ENCODE data around the gene MRPS27.

MRPS27 gene

DNA sequence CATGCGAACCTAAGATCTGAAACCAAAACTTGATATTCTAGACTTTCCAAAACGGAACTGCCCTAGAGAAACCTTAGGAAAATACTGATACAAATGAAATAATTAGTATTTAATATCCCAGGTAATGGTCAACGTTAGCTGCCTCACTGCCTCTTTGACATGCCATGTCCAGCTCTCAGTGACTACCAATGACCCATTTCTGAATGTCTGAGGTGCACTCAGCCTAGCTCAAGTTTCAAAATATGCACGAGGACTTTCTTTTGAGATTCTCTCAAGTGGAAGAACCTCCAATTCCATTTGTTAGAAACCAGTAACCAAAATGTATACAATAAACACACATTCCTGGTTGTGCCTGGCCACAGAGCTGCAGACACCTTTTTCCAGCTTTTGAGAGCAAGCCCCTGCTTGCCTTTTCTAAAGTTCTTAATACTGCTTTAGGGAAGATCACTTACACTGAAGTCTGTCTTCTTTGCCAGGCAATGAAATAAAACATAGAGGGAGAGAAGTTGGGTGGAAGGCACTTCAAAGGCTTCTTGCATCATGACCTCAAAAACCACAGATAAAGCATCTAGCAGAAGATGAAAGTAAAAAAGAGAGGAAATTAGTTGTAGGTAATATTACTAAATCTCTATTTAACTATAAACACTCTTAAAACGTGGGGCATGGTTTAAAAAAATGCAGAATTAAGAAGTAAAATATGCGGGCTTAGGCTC lies 87.9 kb downstream of the MRPS27 start:
- peak in 1 of 2 experiments; percentile 49 for DNase-seq (ENCODE audit: low read depth in 1 of 2, low spot score in 1 of 2)
- H3K27me3 ChIP-seq (ENCODE audit: insufficient read depth, poor library complexity, severe bottlenecking), result no peaks in the 10 kb centered on the region
- no peak overlapping the region for H3K4me3 ChIP-seq (replicated peaks; ENCODE audit: insufficient read depth, low read length)
- peak overlapping the region; percentile 50 for H3K27ac ChIP-seq (replicated peaks)
- TF ChIP-seq SPI1 (IDR thresholded peaks at IDR 0.05; ENCODE audit: borderline replicate concordance, low read depth) (no peak), GABPA (IDR thresholded peaks at IDR 0.05; ENCODE audit: low read depth) (no peak), POLR2AphosphoS5 (IDR thresholded peaks at IDR 0.05; ENCODE audit: low read depth) (no peak), REST (IDR thresholded peaks at IDR 0.05; ENCODE audit: insufficient replicate concordance, low read depth) (no peak)
- TF ChIP-seq, protein P1, sequence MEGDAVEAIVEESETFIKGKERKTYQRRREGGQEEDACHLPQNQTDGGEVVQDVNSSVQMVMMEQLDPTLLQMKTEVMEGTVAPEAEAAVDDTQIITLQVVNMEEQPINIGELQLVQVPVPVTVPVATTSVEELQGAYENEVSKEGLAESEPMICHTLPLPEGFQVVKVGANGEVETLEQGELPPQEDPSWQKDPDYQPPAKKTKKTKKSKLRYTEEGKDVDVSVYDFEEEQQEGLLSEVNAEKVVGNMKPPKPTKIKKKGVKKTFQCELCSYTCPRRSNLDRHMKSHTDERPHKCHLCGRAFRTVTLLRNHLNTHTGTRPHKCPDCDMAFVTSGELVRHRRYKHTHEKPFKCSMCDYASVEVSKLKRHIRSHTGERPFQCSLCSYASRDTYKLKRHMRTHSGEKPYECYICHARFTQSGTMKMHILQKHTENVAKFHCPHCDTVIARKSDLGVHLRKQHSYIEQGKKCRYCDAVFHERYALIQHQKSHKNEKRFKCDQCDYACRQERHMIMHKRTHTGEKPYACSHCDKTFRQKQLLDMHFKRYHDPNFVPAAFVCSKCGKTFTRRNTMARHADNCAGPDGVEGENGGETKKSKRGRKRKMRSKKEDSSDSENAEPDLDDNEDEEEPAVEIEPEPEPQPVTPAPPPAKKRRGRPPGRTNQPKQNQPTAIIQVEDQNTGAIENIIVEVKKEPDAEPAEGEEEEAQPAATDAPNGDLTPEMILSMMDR (IDR thresholded peaks at IDR 0.05; ENCODE audit: insufficient read depth, low read length), result no peak

DNA sequence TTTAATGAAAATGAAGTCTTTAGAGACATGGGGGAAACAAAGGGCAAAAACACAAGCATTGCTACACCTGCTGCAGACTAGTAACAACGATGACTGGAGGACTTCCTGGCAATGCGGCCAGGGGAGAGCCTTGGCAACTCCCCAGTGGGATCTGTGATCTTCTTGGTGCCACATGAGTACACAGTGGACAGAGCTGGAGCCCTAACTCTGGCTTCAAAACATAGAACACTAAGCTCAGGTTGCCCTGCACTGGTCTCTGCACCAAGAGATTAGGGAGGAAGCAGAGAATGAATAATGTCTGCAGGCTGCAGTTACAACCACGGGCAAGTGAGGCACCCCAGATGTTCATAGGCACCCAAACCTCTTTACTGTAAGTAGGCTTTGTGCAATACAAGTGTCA lies 91.1 kb downstream of the MRPS27 start:
- Histone ChIP-seq H3K4me3 (replicated peaks; ENCODE audit: insufficient read depth, low read length) (no peak overlapping the region), H3K27ac (replicated peaks) (no peak overlapping the region), H3K27me3 (ENCODE audit: insufficient read depth, poor library complexity, severe bottlenecking) (no peaks in the 10 kb centered on the region)
- no peak for DNase-seq (ENCODE audit: low read depth in 1 of 2, low spot score in 1 of 2)
- no peak for TF ChIP-seq SPI1 (IDR thresholded peaks at IDR 0.05; ENCODE audit: borderline replicate concordance, low read depth)
- no peak for TF ChIP-seq POLR2AphosphoS5 (IDR thresholded peaks at IDR 0.05; ENCODE audit: low read depth)
- no peak for TF ChIP-seq GABPA (IDR thresholded peaks at IDR 0.05; ENCODE audit: low read depth)
- TF ChIP-seq, protein P1 (IDR thresholded peaks at IDR 0.05; ENCODE audit: insufficient read depth, low read length), result no peak
- TF ChIP-seq REST (IDR thresholded peaks at IDR 0.05; ENCODE audit: insufficient replicate concordance, low read depth), result no peak

DNA sequence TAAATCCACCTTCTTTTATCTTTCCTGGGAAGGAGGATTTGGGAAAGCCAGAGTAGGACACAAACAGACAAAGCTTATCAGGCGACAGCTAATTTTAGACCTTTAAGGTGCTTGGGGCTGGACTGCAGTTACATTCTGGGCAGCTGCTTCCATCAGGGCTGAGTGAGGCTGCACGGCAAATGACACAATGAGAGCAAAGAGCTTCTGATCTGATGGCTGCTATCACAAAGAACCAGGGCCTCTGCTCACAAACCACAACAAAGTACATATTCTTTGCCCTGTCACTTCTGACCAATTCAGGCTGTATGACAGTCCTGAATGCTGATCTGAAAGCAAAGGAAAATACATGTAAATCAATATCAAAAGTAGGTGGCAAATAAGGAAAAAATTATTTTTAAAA lies 93.1 kb downstream of the MRPS27 start:
- no peak for DNase-seq (ENCODE audit: low read depth in 1 of 2, low spot score in 1 of 2)
- TF ChIP-seq POLR2AphosphoS5 (IDR thresholded peaks at IDR 0.05; ENCODE audit: low read depth), result no peak
- no peak for TF ChIP-seq GABPA (IDR thresholded peaks at IDR 0.05; ENCODE audit: low read depth)
- TF ChIP-seq SPI1 (IDR thresholded peaks at IDR 0.05; ENCODE audit: borderline replicate concordance, low read depth), result no peak
- TF ChIP-seq, protein P1 (IDR thresholded peaks at IDR 0.05; ENCODE audit: insufficient read depth, low read length), result no peak
- no peak for TF ChIP-seq REST (IDR thresholded peaks at IDR 0.05; ENCODE audit: insufficient replicate concordance, low read depth)
- Histone ChIP-seq H3K27ac (replicated peaks) (no peak overlapping the region), H3K27me3 (ENCODE audit: insufficient read depth, poor library complexity, severe bottlenecking) (no peaks in the 10 kb centered on the region), H3K4me3 (replicated peaks; ENCODE audit: insufficient read depth, low read length) (no peak overlapping the region)
